PFSK-1 (cell line): Measurements from ENCODE around the gene ELAC1.

Experiments used
- FOXP2 ChIP-seq: optimal IDR thresholded peaks from 2 replicates; pipeline ENCODE3; 2011; ENCODE audit warnings: borderline replicate concordance, control low read depth, inconsistent platforms; ENCODE audit not compliant: insufficient read depth; ENCODE audit errors: extremely low read length, extremely low read depth
- POLR2AphosphoS5 ChIP-seq: IDR thresholded peaks from 2 replicates; pipeline ENCODE4 v1.6.1; 2012; ENCODE audit warnings: low read depth, mild to moderate bottlenecking, control low read depth, low read length, moderate library complexity
- REST ChIP-seq, 2 experiments: IDR thresholded peaks; 2 replicates each; pipeline versions ENCODE4 v1.6.1 to v1.8.0; 2011 to 2012; ENCODE audit warnings: low read depth in 2 of 2, low read length in 2 of 2, control low read depth in 1 of 2, inconsistent platforms in 1 of 2, mild to moderate bottlenecking in 1 of 2, moderate library complexity in 1 of 2; ENCODE audit not compliant: insufficient read depth in 1 of 2
- SIN3A ChIP-seq: IDR thresholded peaks from 2 replicates; pipeline ENCODE4 v1.6.1; 2012; ENCODE audit warnings: mild to moderate bottlenecking, low read length, moderate library complexity, borderline replicate concordance; ENCODE audit not compliant: insufficient read depth
- TAF1 ChIP-seq: IDR thresholded peaks from 2 replicates; pipeline ENCODE4 v1.6.1; 2012; ENCODE audit warnings: low read length, control low read depth, borderline replicate concordance; ENCODE audit not compliant: insufficient read depth

Gene ELAC1

GRCh38 chr18:51010218-51010617 is 42.4 kb downstream of the ELAC1 start:
- TF ChIP-seq FOXP2 (no peak), SIN3A (no peak), REST (IDR thresholded peaks at IDR 0.05; ENCODE audit: insufficient read depth in 1 of 2, low read depth in 2 of 2, low read length in 2 of 2) (no peak), TAF1 (no peak), POLR2AphosphoS5 (no peak)

GRCh38 chr18:51011709-51012108 is 43.9 kb downstream of the ELAC1 start:
- TF ChIP-seq REST (IDR thresholded peaks at IDR 0.05; ENCODE audit: insufficient read depth in 1 of 2, low read depth in 2 of 2, low read length in 2 of 2) (no peak), FOXP2 (no peak), POLR2AphosphoS5 (no peak), TAF1 (no peak)

- TF ChIP-seq TAF1 (no peak), REST (IDR thresholded peaks at IDR 0.05; ENCODE audit: insufficient read depth in 1 of 2, low read depth in 2 of 2, low read length in 2 of 2) (no peak), SIN3A (no peak), FOXP2 (no peak), POLR2AphosphoS5 (no peak)
These were observed 44.6 kb downstream of the ELAC1 start for GRCh38 chr18:51012441-51012840.

- TF ChIP-seq POLR2AphosphoS5 (no peak), TAF1 (no peak), SIN3A (no peak), FOXP2 (no peak), REST (IDR thresholded peaks at IDR 0.05; ENCODE audit: insufficient read depth in 1 of 2, low read depth in 2 of 2, low read length in 2 of 2) (no peak)
These were observed 45.4 kb downstream of the ELAC1 start for GRCh38 chr18:51013259-51013658.
